PFSK-1 (cell line): ENCODE measurements around the gene RTF1.

Source experiments
- FOXP2 ChIP-seq: optimal IDR thresholded peaks from 2 replicates; pipeline ENCODE3; 2011; ENCODE audit warnings: borderline replicate concordance, control low read depth, inconsistent platforms; ENCODE audit not compliant: insufficient read depth; ENCODE audit errors: extremely low read length, extremely low read depth
- POLR2AphosphoS5 ChIP-seq: IDR thresholded peaks from 2 replicates; pipeline ENCODE4 v1.6.1; 2012; ENCODE audit warnings: low read depth, mild to moderate bottlenecking, control low read depth, low read length, moderate library complexity
- REST ChIP-seq, 2 experiments: IDR thresholded peaks; 2 replicates each; pipeline versions ENCODE4 v1.6.1 to v1.8.0; 2011 to 2012; ENCODE audit warnings: low read depth in 2 of 2, low read length in 2 of 2, control low read depth in 1 of 2, inconsistent platforms in 1 of 2, mild to moderate bottlenecking in 1 of 2, moderate library complexity in 1 of 2; ENCODE audit not compliant: insufficient read depth in 1 of 2
- SIN3A ChIP-seq: IDR thresholded peaks from 2 replicates; pipeline ENCODE4 v1.6.1; 2012; ENCODE audit warnings: mild to moderate bottlenecking, low read length, moderate library complexity, borderline replicate concordance; ENCODE audit not compliant: insufficient read depth
- TAF1 ChIP-seq: IDR thresholded peaks from 2 replicates; pipeline ENCODE4 v1.6.1; 2012; ENCODE audit warnings: low read length, control low read depth, borderline replicate concordance; ENCODE audit not compliant: insufficient read depth

DNA sequence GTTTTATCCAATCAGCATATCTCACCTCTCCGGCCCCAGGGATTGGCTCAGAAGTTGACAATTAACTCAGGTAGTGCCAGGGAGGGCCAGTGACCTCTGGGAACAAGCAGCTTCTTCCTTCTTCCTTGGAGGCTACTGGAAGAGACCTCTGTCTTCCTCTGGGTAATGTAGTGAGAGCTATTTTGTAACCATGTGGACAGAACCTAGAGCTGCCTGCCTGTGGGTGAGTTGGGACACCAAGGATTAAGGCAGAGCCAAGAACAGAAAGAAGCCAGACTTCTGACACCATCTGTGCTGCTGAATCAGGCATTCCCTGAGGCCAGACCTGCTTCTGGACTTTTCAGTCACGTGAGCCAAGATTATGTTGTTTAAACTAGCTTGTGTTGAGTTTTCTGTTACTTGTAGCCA lies 8.7 kb upstream of the RTF1 start:
- TF ChIP-seq REST (IDR thresholded peaks at IDR 0.05; ENCODE audit: insufficient read depth in 1 of 2, low read depth in 2 of 2, low read length in 2 of 2) (no peak), TAF1 (no peak), POLR2AphosphoS5 (no peak), FOXP2 (no peak), SIN3A (no peak)
